H9 (cell line): Measurements from ENCODE around the gene DPYD. TPM values are rescaled to one million over a fixed set of nuclear protein-coding genes. Genes with fewer than 3 reads are reported as not detected.

Experiments
- DNase-seq: peaks from one replicate; pipeline ENCODE4 v3.0.0-alpha.2; 2017
- H2AFZ ChIP-seq: one replicate; pipeline ENCODE4 v1.6.1; 2013; ENCODE audit warnings: mild to moderate bottlenecking, low read length, control low read depth, moderate library complexity
- H2AK5ac ChIP-seq: 2 replicates; pipeline ENCODE4 v1.6.1; 2013; ENCODE audit warnings: low read length, control low read depth, mixed read lengths; ENCODE audit not compliant: insufficient read length
- H2BK120ac ChIP-seq: one replicate; pipeline ENCODE4 v1.6.1; 2013; ENCODE audit warnings: low read depth, mild to moderate bottlenecking, low read length, control low read depth, inconsistent platforms; ENCODE audit not compliant: poor library complexity, severe bottlenecking
- H2BK12ac ChIP-seq: 2 replicates; pipeline ENCODE4 v1.6.1; 2013; ENCODE audit warnings: low read length, control low read depth, mixed read lengths, low read depth; ENCODE audit not compliant: insufficient read length
- H2BK15ac ChIP-seq: 2 replicates; pipeline ENCODE4 v1.6.1; 2013; ENCODE audit warnings: low read depth, low read length, control low read depth
- H2BK20ac ChIP-seq: one replicate; pipeline ENCODE4 v1.6.1; 2013; ENCODE audit warnings: low read depth, mild to moderate bottlenecking, low read length, control low read depth, inconsistent platforms; ENCODE audit not compliant: poor library complexity, severe bottlenecking
- H2BK5ac ChIP-seq: 2 replicates; pipeline ENCODE4 v1.6.1; 2013; ENCODE audit warnings: low read length, control low read depth, mixed read lengths; ENCODE audit not compliant: insufficient read length
- H3K14ac ChIP-seq: 2 replicates; pipeline ENCODE4 v1.6.1; 2013; ENCODE audit warnings: low read length, control low read depth; ENCODE audit not compliant: insufficient read depth
- H3K18ac ChIP-seq: 2 replicates; pipeline ENCODE4 v1.6.1; 2013; ENCODE audit warnings: low read depth, mild to moderate bottlenecking, mixed read lengths, low read length, control low read depth; ENCODE audit not compliant: insufficient read length
- H3K23ac ChIP-seq: 2 replicates; pipeline ENCODE4 v1.6.1; 2013; ENCODE audit warnings: low read length, control low read depth, mixed read lengths, low read depth; ENCODE audit not compliant: insufficient read length
- H3K23me2 ChIP-seq: 2 replicates; pipeline ENCODE4 v1.6.1; 2013; ENCODE audit warnings: low read depth, mild to moderate bottlenecking, mixed read lengths, low read length, control low read depth; ENCODE audit not compliant: insufficient read length, poor library complexity, severe bottlenecking
- H3K27ac ChIP-seq: 2 replicates; pipeline ENCODE4 v1.5.1; 2013; ENCODE audit warnings: low read length, control low read depth, mixed read lengths, low read depth; ENCODE audit not compliant: insufficient read length
- H3K27me3 ChIP-seq: 2 replicates; pipeline ENCODE4 v1.6.1; 2013; ENCODE audit warnings: low read length, control low read depth, inconsistent platforms; ENCODE audit not compliant: insufficient read depth
- H3K4ac ChIP-seq: 2 replicates; pipeline ENCODE4 v1.6.1; 2013; ENCODE audit warnings: low read depth, mild to moderate bottlenecking, control low read depth, inconsistent platforms, low read length, moderate library complexity
- H3K4me1 ChIP-seq: 2 replicates; pipeline ENCODE4 v1.6.1; 2013; ENCODE audit warnings: low read length, control low read depth, inconsistent platforms; ENCODE audit not compliant: insufficient read depth
- H3K4me2 ChIP-seq: 2 replicates; pipeline ENCODE4 v1.6.1; 2013; ENCODE audit warnings: low read length, control low read depth, mixed read lengths; ENCODE audit not compliant: insufficient read length, insufficient read depth
- H3K56ac ChIP-seq: 2 replicates; pipeline ENCODE4 v1.6.1; 2013; ENCODE audit warnings: low read depth, mild to moderate bottlenecking, mixed read lengths, low read length, control low read depth; ENCODE audit not compliant: insufficient read length
- H3K79me1 ChIP-seq: 2 replicates; pipeline ENCODE4 v1.6.1; 2013; ENCODE audit warnings: low read depth, mild to moderate bottlenecking, moderate library complexity, low read length, control low read depth, inconsistent platforms; ENCODE audit not compliant: insufficient read depth, poor library complexity, severe bottlenecking
- H3K79me2 ChIP-seq: 2 replicates; pipeline ENCODE4 v1.6.1; 2013; ENCODE audit warnings: low read length, control low read depth, inconsistent platforms; ENCODE audit not compliant: insufficient read depth
- H3K9ac ChIP-seq: 2 replicates; pipeline ENCODE4 v1.6.1; 2013; ENCODE audit warnings: low read length, control low read depth, mixed read lengths; ENCODE audit not compliant: insufficient read length; ENCODE audit errors: extremely low read depth
- H3K9me3 ChIP-seq: one replicate; pipeline ENCODE4 v1.6.1; 2013; ENCODE audit warnings: low read depth, low read length, inconsistent platforms; ENCODE audit not compliant: control insufficient read depth
- H3T11ph ChIP-seq: one replicate; pipeline ENCODE4 v1.6.1; 2013; ENCODE audit warnings: mild to moderate bottlenecking, low read length, control low read depth, inconsistent platforms
- H4K20me1 ChIP-seq: one replicate; pipeline ENCODE4 v1.6.1; 2013; ENCODE audit not compliant: control insufficient read depth, insufficient read length, insufficient read depth
- H4K5ac ChIP-seq: 2 replicates; pipeline ENCODE4 v1.6.1; 2013; ENCODE audit warnings: low read depth, mild to moderate bottlenecking, mixed read lengths, low read length, control low read depth; ENCODE audit not compliant: insufficient read length
- H4K8ac ChIP-seq: replicated peaks from 2 replicates; pipeline ENCODE4 v1.6.1; 2013; ENCODE audit warnings: low read length, control low read depth, mixed read lengths, low read depth; ENCODE audit not compliant: insufficient read length
- H4K91ac ChIP-seq: 2 replicates; pipeline ENCODE4 v1.6.1; 2013; ENCODE audit warnings: low read depth, mild to moderate bottlenecking, moderate library complexity, mixed read lengths, low read length, control low read depth; ENCODE audit not compliant: insufficient read length
- H3K27ac Mint-ChIP-seq, 3 experiments: 2 replicates in 2 of 3; 3 replicates in 1 of 3; pipeline ENCODE4 v1.8.0; 2020 to 2021; ENCODE audit warnings: mixed read lengths in 3 of 3, mild to moderate bottlenecking in 1 of 3, moderate library complexity in 1 of 3
- H3K27me3 Mint-ChIP-seq: 2 replicates; pipeline ENCODE4 v1.8.0; 2021; ENCODE audit warnings: low read depth, mild to moderate bottlenecking, moderate library complexity, mixed read lengths
- H3K36me3 Mint-ChIP-seq, 3 experiments: 2 replicates in 2 of 3; 3 replicates in 1 of 3; pipeline ENCODE4 v1.8.0; 2020 to 2021; ENCODE audit warnings: low read depth in 3 of 3, mixed read lengths in 3 of 3; ENCODE audit not compliant: insufficient read depth in 1 of 3
- H3K4me1 Mint-ChIP-seq, 2 experiments: 2 replicates each; pipeline ENCODE4 v1.8.0; 2020; ENCODE audit warnings: mixed read lengths in 2 of 2
- H3K4me3 Mint-ChIP-seq, 2 experiments: 2 replicates in 1 of 2; 3 replicates in 1 of 2; pipeline ENCODE4 v1.8.0; 2020 to 2021; ENCODE audit warnings: mild to moderate bottlenecking in 2 of 2, mixed read lengths in 2 of 2, moderate library complexity in 1 of 2
- H3K9me3 Mint-ChIP-seq, 2 experiments: 2 replicates in 1 of 2; 3 replicates in 1 of 2; pipeline ENCODE4 v1.8.0; 2020; ENCODE audit warnings: mild to moderate bottlenecking in 2 of 2, mixed read lengths in 2 of 2, moderate library complexity in 1 of 2
- WGBS: extraction: QIAGEN DNeasy Blood & Tissue Kit; methylation state at CpG from one replicate; pipeline ENCODE4 v1.1.7; 2013; ENCODE audit warnings: missing lambda C conversion rate, low lambda C conversion rate, mixed read lengths; ENCODE audit not compliant: insufficient read length; ENCODE audit errors: extremely low coverage; 5-methylcytosine and 5-hydroxymethylcytosine counted together
- total RNA-seq: library from RNA; stranded (reverse); gene quantifications from 2 replicates; pipeline ENCODE4 v1.2.1, GENCODE V29; 2021
- TF ChIP-seq, protein P1 (sequence below): fragments of 200-600 bp; sonication (generic); conservative IDR thresholded peaks from 3 replicates; pipeline ENCODE4 v1.8.0; 2021; ENCODE audit warnings: antibody characterized with exemption, mild to moderate bottlenecking

DPYD gene
- total RNA-seq, 1 experiment from 2014 or later: 0.37 TPM

DNA sequence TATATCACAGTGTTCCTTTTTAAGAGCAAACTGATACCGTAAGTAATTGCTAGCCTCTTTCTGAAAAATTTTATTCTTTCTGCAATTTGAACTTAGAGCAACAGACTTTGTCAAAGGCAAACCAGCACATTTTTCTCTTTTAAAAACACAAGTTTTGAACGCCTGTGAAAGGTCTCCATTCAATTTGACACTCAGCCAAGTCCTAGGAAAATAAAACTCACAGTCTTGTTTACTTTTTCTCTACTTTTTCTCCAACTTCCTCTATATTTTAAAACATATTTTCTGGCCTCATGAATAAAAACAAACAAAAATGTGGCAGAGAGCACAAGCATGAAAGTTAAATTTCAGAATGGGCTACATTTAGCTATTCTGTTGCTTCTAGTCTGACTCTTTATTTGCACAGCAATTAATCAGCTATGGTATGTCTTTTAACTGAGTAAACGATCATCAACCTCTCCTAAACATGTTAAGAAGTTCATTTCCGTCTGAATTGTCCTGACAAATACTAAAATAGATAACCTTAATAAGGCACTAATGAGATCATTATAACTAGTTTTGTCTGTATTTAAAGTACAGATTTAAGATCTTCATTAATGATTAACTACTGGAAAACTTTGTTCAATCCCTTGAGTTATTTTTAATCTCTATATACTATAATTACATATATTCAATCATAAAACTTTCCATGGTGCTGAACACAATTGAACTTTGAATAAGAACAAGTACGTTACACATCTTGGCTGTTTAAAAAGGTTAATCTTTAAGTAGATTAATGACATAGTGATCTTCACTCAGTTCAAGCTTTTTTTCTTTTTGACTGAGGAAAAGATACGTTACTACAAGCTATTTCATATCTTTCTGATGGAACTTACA is 648.7 kb downstream of the DPYD start:
- Histone ChIP-seq H3K79me2 (no peaks in the 10 kb centered on the region), H3K4ac (no peak overlapping the region), H2BK5ac (no peak overlapping the region), H2AK5ac (no peak overlapping the region), H3K9me3 (no peaks in the 10 kb centered on the region), H3K4me2 (no peak overlapping the region), H2BK120ac (no peak overlapping the region), H3K23ac (no peak overlapping the region), H2BK12ac (no peak overlapping the region), H3K23me2 (no peaks in the 10 kb centered on the region), H3K27me3 (no peaks in the 10 kb centered on the region), H3K9ac (no peak overlapping the region), H2BK15ac (no peak overlapping the region), H3K18ac (no peak overlapping the region), H2AFZ (no peak overlapping the region), H2BK20ac (no peak overlapping the region), H3K56ac (no peak overlapping the region), H3K79me1 (no peaks in the 10 kb centered on the region), H3K27ac (no peak overlapping the region), H3T11ph (no peak overlapping the region), H3K4me1 (no peaks in the 10 kb centered on the region), H3K14ac (no peak overlapping the region), H4K20me1 (no peaks in the 10 kb centered on the region), H4K91ac (no peak overlapping the region), H4K8ac (no peak overlapping the region), H4K5ac (no peak overlapping the region)
- no peak for DNase-seq
- H3K27me3 Mint-ChIP-seq: no peaks in the 10 kb centered on the region
- H3K9me3 Mint-ChIP-seq: no peaks in the 10 kb centered on the region
- no peak overlapping the region for H3K4me3 Mint-ChIP-seq
- TF ChIP-seq, protein P1, sequence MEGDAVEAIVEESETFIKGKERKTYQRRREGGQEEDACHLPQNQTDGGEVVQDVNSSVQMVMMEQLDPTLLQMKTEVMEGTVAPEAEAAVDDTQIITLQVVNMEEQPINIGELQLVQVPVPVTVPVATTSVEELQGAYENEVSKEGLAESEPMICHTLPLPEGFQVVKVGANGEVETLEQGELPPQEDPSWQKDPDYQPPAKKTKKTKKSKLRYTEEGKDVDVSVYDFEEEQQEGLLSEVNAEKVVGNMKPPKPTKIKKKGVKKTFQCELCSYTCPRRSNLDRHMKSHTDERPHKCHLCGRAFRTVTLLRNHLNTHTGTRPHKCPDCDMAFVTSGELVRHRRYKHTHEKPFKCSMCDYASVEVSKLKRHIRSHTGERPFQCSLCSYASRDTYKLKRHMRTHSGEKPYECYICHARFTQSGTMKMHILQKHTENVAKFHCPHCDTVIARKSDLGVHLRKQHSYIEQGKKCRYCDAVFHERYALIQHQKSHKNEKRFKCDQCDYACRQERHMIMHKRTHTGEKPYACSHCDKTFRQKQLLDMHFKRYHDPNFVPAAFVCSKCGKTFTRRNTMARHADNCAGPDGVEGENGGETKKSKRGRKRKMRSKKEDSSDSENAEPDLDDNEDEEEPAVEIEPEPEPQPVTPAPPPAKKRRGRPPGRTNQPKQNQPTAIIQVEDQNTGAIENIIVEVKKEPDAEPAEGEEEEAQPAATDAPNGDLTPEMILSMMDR: no peak
- whole genome bisulfite sequencing: no CpG with 5 or more reads among the region's 6 CpGs
- no peaks in the 10 kb centered on the region for H3K36me3 Mint-ChIP-seq
- H3K27ac Mint-ChIP-seq: no peak overlapping the region
- H3K4me1 Mint-ChIP-seq: peaks cover 5 to 8% of the 10 kb centered on the region in 2 experiments; a peak in 3 of 4 replicates
